GM19467 (cell line): Measurements from ENCODE around the gene GAS2.
A peak's percentile ranks its signal among the peaks of the same experiment; 100 is the strongest.

Source experiments
- ATAC-seq: cut with Tn5 transposase; IDR thresholded peaks from one replicate; pipeline ENCODE4 v1.9.1; 2021; ENCODE audit warnings: mild to moderate bottlenecking, moderate library complexity; ENCODE audit not compliant: unreplicated experiment

The GAS2 gene

GRCh38 chr11:22671751-22672150 lies 5.3 kb downstream of the GAS2 start:
- no peak for ATAC-seq

GRCh38 chr11:22674470-22675439 lies 8.3 kb downstream of the GAS2 start:
- no peak for ATAC-seq

- ATAC-seq: no peak
Observed at GRCh38 chr11:22677153-22677903, 10.9 kb downstream of the GAS2 start.

- no peak for ATAC-seq
Observed at GRCh38 chr11:22680628-22681027, 14.2 kb downstream of the GAS2 start.

- ATAC-seq: peak; percentile 60
Observed at GRCh38 chr11:22681281-22681812, 14.9 kb downstream of the GAS2 start.

- no peak for ATAC-seq
Observed at GRCh38 chr11:22684082-22684481, 17.7 kb downstream of the GAS2 start.

- ATAC-seq: no peak
Observed at GRCh38 chr11:22685111-22685510, 18.7 kb downstream of the GAS2 start.

- ATAC-seq: no peak
Observed at GRCh38 chr11:22688914-22689313, 22.5 kb downstream of the GAS2 start.

GRCh38 chr11:22690257-22690656 lies 23.8 kb downstream of the GAS2 start:
- no peak for ATAC-seq

GRCh38 chr11:22690871-22691270 lies 24.5 kb downstream of the GAS2 start:
- ATAC-seq: no peak

GRCh38 chr11:22699388-22699787 lies 33.0 kb downstream of the GAS2 start:
- peak; percentile 60 for ATAC-seq

GRCh38 chr11:22702031-22702430 lies 35.6 kb downstream of the GAS2 start:
- ATAC-seq: no peak

- ATAC-seq: no peak
Observed at GRCh38 chr11:22703040-22703439, 36.6 kb downstream of the GAS2 start.

GRCh38 chr11:22703591-22703990 lies 37.2 kb downstream of the GAS2 start:
- ATAC-seq: no peak

GRCh38 chr11:22707119-22707899 lies 40.9 kb downstream of the GAS2 start:
- ATAC-seq: no peak

GRCh38 chr11:22711071-22711770 lies 44.8 kb downstream of the GAS2 start:
- no peak for ATAC-seq

- no peak for ATAC-seq
Observed at GRCh38 chr11:22711880-22712279, 45.5 kb downstream of the GAS2 start.

- no peak for ATAC-seq
Observed at GRCh38 chr11:22713336-22713735, 46.9 kb downstream of the GAS2 start.

- ATAC-seq: no peak
Observed at GRCh38 chr11:22715971-22716370, 49.6 kb downstream of the GAS2 start.

GRCh38 chr11:22720457-22720856 lies 54.0 kb downstream of the GAS2 start:
- no peak for ATAC-seq
